ENCODE results near the gene PTPRR.

Gene PTPRR

GRCh38 chr12:70646850-70647249, 273.7 kb downstream of the PTPRR start:
- no peak for ATAC-seq (ENCODE audit: low read depth)
- Mint-ChIP-seq H3K36me3 (no peaks in the 10 kb centered on the region), H3K27me3 (peaks cover 7% of the 10 kb centered on the region), H3K9me3 (no peaks in the 10 kb centered on the region), H3K4me1 (no peaks in the 10 kb centered on the region), H3K4me3 (no peak overlapping the region), H3K27ac (no peak overlapping the region)
- DNase-seq (ENCODE audit: low spot score in 2 of 2): no peak

- Mint-ChIP-seq H3K4me3 (no peak overlapping the region), H3K4me1 (no peaks in the 10 kb centered on the region), H3K27me3 (peaks cover 6% of the 10 kb centered on the region), H3K27ac (no peak overlapping the region), H3K9me3 (no peaks in the 10 kb centered on the region), H3K36me3 (no peaks in the 10 kb centered on the region)
- no peak for DNase-seq (ENCODE audit: low spot score in 2 of 2)
- no peak for ATAC-seq (ENCODE audit: low read depth)
These were observed 274.8 kb downstream of the PTPRR start for GRCh38 chr12:70645494-70646317.

GRCh38 chr12:70644861-70645260, 275.7 kb downstream of the PTPRR start:
- Mint-ChIP-seq H3K9me3 (no peaks in the 10 kb centered on the region), H3K36me3 (no peaks in the 10 kb centered on the region), H3K27me3 (peaks cover 6% of the 10 kb centered on the region), H3K27ac (no peak overlapping the region), H3K4me1 (no peaks in the 10 kb centered on the region), H3K4me3 (no peak overlapping the region)
- DNase-seq (ENCODE audit: low spot score in 2 of 2) (no peak), ATAC-seq (ENCODE audit: low read depth) (no peak)

GRCh38 chr12:70643939-70644338, 276.6 kb downstream of the PTPRR start:
- H3K36me3 Mint-ChIP-seq: no peaks in the 10 kb centered on the region
- DNase-seq (ENCODE audit: low spot score in 2 of 2) (no peak), ATAC-seq (ENCODE audit: low read depth) (no peak)
- H3K9me3 Mint-ChIP-seq: no peaks in the 10 kb centered on the region
- H3K27me3 Mint-ChIP-seq: peaks cover 6% of the 10 kb centered on the region
- no peak overlapping the region for H3K27ac Mint-ChIP-seq
- H3K4me1 Mint-ChIP-seq: no peaks in the 10 kb centered on the region
- H3K4me3 Mint-ChIP-seq: no peak overlapping the region

GRCh38 chr12:70641691-70642090, 278.8 kb downstream of the PTPRR start:
- peaks cover 5% of the 10 kb centered on the region for H3K27me3 Mint-ChIP-seq
- H3K27ac Mint-ChIP-seq: no peak overlapping the region
- H3K4me1 Mint-ChIP-seq: no peaks in the 10 kb centered on the region
- ATAC-seq (ENCODE audit: low read depth) (no peak), DNase-seq (ENCODE audit: low spot score in 2 of 2) (no peak)
- H3K36me3 Mint-ChIP-seq: no peaks in the 10 kb centered on the region
- no peaks in the 10 kb centered on the region for H3K9me3 Mint-ChIP-seq
- H3K4me3 Mint-ChIP-seq: no peak overlapping the region

- Mint-ChIP-seq H3K36me3 (no peaks in the 10 kb centered on the region), H3K27me3 (peaks cover 5% of the 10 kb centered on the region), H3K4me3 (no peak overlapping the region), H3K9me3 (no peaks in the 10 kb centered on the region), H3K4me1 (no peaks in the 10 kb centered on the region), H3K27ac (no peak overlapping the region)
- DNase-seq (ENCODE audit: low spot score in 2 of 2) (no peak), ATAC-seq (ENCODE audit: low read depth) (no peak)
These were observed 279.6 kb downstream of the PTPRR start for GRCh38 chr12:70640901-70641300.

- Mint-ChIP-seq H3K9me3 (no peaks in the 10 kb centered on the region), H3K4me1 (no peaks in the 10 kb centered on the region), H3K36me3 (no peaks in the 10 kb centered on the region), H3K4me3 (no peak overlapping the region), H3K27ac (no peak overlapping the region), H3K27me3 (peaks cover 5% of the 10 kb centered on the region)
- DNase-seq (ENCODE audit: low spot score in 2 of 2) (no peak), ATAC-seq (ENCODE audit: low read depth) (no peak)
These were observed 281.0 kb downstream of the PTPRR start for GRCh38 chr12:70639535-70639934.

GRCh38 chr12:70638639-70639360, 281.7 kb downstream of the PTPRR start:
- no peak overlapping the region for H3K4me3 Mint-ChIP-seq
- ATAC-seq (ENCODE audit: low read depth): no peak
- no peaks in the 10 kb centered on the region for H3K36me3 Mint-ChIP-seq

GRCh38 chr12:70637303-70638085, 283.0 kb downstream of the PTPRR start, which contains the start of gene PTPRB:
TSS of gene PTPRB (minus strand) at chr12:70637429. CDS start at chr12:70637395, 34 bp downstream.
- Mint-ChIP-seq H3K4me1 (no peaks in the 10 kb centered on the region), H3K4me3 (no peak within 1 kb of the TSS), H3K27ac (no peak within 1 kb of the TSS), H3K36me3 (no peaks in the 10 kb centered on the region), H3K27me3 (peaks cover 5% of the 10 kb centered on the region), H3K9me3 (no peaks in the 10 kb centered on the region)
- no peak for ATAC-seq (ENCODE audit: low read depth)
- DNase-seq (ENCODE audit: low spot score in 2 of 2): no peak

More at GRCh38 chr12:70638639-70639360, 281.7 kb downstream of the PTPRR start:
- Mint-ChIP-seq H3K9me3 (no peaks in the 10 kb centered on the region), H3K4me1 (no peaks in the 10 kb centered on the region), H3K27ac (no peak overlapping the region), H3K27me3 (peaks cover 5% of the 10 kb centered on the region)
- DNase-seq (ENCODE audit: low spot score in 2 of 2): no peak

GRCh38 chr12:70635755-70636154, 284.8 kb downstream of the PTPRR start:
- ATAC-seq (ENCODE audit: low read depth): no peak

GRCh38 chr12:70628701-70629480, 291.6 kb downstream of the PTPRR start:
- peaks cover 5% of the 10 kb centered on the region for H3K27me3 Mint-ChIP-seq
- DNase-seq (ENCODE audit: low spot score in 2 of 2) (no peak), ATAC-seq (ENCODE audit: low read depth) (no peak)
- no peak overlapping the region for H3K27ac Mint-ChIP-seq
- peaks cover 2% of the 10 kb centered on the region for H3K4me1 Mint-ChIP-seq
- H3K4me3 Mint-ChIP-seq: no peak overlapping the region
- no peaks in the 10 kb centered on the region for H3K36me3 Mint-ChIP-seq
- peaks cover 5% of the 10 kb centered on the region for H3K9me3 Mint-ChIP-seq

More at GRCh38 chr12:70635755-70636154, 284.8 kb downstream of the PTPRR start:
- no peak for DNase-seq (ENCODE audit: low spot score in 2 of 2)
- H3K27me3 Mint-ChIP-seq: no peaks in the 10 kb centered on the region
- H3K4me3 Mint-ChIP-seq: no peak overlapping the region
- no peaks in the 10 kb centered on the region for H3K9me3 Mint-ChIP-seq
- peaks cover under 1% of the 10 kb centered on the region for H3K4me1 Mint-ChIP-seq
- no peaks in the 10 kb centered on the region for H3K36me3 Mint-ChIP-seq
- no peak overlapping the region for H3K27ac Mint-ChIP-seq

GRCh38 chr12:70627677-70628076, 292.9 kb downstream of the PTPRR start:
- peaks cover 5% of the 10 kb centered on the region for H3K9me3 Mint-ChIP-seq
- no peak overlapping the region for H3K27ac Mint-ChIP-seq
- peaks cover 2% of the 10 kb centered on the region for H3K4me1 Mint-ChIP-seq
- no peak overlapping the region for H3K4me3 Mint-ChIP-seq
- no peaks in the 10 kb centered on the region for H3K36me3 Mint-ChIP-seq
- H3K27me3 Mint-ChIP-seq: peaks cover 5% of the 10 kb centered on the region
- ATAC-seq (ENCODE audit: low read depth) (no peak), DNase-seq (ENCODE audit: low spot score in 2 of 2) (no peak)

- H3K9me3 Mint-ChIP-seq: peaks cover 5% of the 10 kb centered on the region
- no peak overlapping the region for H3K27ac Mint-ChIP-seq
- ATAC-seq (ENCODE audit: low read depth): no peak
These were observed 294.4 kb downstream of the PTPRR start for GRCh38 chr12:70626180-70626579.

More at GRCh38 chr12:70626180-70626579, 294.4 kb downstream of the PTPRR start:
- Mint-ChIP-seq H3K4me3 (no peak overlapping the region), H3K27me3 (peaks cover 5% of the 10 kb centered on the region), H3K36me3 (no peaks in the 10 kb centered on the region), H3K4me1 (peaks cover 2% of the 10 kb centered on the region)
- no peak for DNase-seq (ENCODE audit: low spot score in 2 of 2)

All from memory B cell (primary cell).